Right lobe of liver (tissue), 4 donors: ENCODE results near the gene ZNF578.
"Not testable (repeated sequence)": the region's sequence is repeated elsewhere in the genome, so short reads cannot be mapped to it uniquely, and the experiment has no call there.

Source experiments
- CTCF ChIP-seq, 4 donors: fragments of 200-600 bp in 3 of 4; fragments of 450-650 bp in 1 of 4; IDR thresholded peaks; one replicate each; pipeline versions ENCODE4 v1.5.1 to v1.8.0; 2016 to 2022; ENCODE audit warnings: antibody characterized with exemption in 4 of 4, mild to moderate bottlenecking in 2 of 4
- POLR2A ChIP-seq: fragments of 450-650 bp; IDR thresholded peaks from one replicate; pipeline ENCODE4 v1.6.1; 2017; ENCODE audit warnings: antibody characterized with exemption, mild to moderate bottlenecking
- donor health status: DM: no; HTN: no; CAD: no.
- donor health status: DM: no; HTN: no; CAD: no.
- donor health status: DM: no; HTN: yes; CAD: no.

DNA sequence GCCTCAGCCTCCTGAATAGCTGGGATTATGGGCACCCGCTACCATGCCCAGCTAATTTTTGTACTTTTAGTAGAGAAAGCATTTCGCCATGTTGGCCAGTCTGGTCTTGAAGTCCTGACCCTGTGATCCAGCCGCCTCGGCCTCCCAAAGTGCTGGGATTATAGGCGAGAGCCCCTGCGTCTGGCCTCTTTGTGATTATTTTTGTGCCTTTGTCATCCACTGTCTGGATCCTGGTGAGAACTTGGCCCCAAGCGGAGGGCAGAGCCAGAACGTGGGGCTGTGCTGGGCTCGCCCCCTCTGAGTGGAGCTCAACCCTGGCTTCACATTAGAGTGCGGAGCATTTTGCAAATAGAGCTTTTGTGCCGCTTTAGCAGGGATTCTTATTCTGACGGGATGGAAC is 47.6 kb downstream of the ZNF578 start:
- TF ChIP-seq CTCF (IDR thresholded peaks at IDR 0.05); POLR2A: not testable (repeated sequence)
